Measurements from ENCODE around the gene TNPO2.
"Not testable (repeated sequence)": the region's sequence is repeated elsewhere in the genome, so short reads cannot be mapped to it uniquely, and the experiment has no call there.

Gene TNPO2

DNA sequence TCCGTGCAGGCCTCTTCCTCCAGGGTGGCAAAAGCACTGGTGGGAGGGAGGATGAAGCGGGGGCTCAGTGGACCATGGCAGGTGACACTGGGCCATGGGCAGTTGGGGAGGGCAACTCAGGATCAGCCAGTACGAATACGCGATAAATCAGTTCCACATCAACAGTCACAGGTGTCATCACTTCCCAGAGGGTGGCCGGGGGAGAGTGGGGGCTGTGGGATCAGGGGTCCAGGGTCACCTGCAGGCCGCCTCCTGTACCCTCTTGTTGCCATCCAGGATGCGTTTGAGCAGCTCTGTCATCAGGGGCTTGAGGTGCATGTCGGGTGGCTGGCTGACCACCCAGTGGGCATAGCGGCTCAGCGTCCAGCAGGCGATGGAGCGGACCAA lies 17.4 kb downstream of the TNPO2 start:
- in situ Hi-C loops (cut with HindIII; ENCODE audit: low sequenced_read_pairs), result no loop called here

DNA sequence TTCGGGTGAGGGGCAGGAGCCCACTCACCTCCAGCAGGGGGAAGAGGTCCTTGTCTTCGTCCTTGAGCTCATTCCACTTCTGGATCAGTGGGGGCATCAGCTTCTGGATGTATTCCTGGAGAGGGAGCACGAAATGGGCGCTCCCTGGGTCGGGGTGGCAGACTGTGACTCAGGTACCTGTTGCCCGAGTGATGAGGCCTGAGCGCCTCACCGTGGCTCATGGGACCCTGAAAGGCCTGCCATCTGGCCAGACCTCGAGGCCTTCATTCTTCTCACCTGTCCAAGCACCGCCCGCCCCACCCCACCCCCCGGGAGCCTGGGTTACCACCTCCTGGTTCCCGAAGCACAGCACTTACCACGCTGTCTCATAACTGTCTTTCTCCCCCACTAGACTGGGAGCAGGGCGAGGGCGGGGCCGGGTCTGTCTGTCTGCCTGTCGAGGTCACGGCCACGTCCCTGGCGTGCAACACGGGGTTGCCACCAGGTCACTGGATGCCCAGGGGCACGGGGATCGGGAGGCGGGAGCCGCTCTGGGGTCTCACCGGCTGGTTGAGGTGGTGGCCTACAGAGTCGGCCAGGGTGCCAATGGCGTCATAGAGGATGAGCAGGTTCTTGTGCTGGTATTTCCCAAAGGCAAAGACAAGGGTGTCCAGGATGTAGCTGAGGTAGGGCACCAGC lies 17.9 kb downstream of the TNPO2 start:
- in situ Hi-C loops (cut with HindIII; ENCODE audit: low sequenced_read_pairs), result no loop called here

DNA sequence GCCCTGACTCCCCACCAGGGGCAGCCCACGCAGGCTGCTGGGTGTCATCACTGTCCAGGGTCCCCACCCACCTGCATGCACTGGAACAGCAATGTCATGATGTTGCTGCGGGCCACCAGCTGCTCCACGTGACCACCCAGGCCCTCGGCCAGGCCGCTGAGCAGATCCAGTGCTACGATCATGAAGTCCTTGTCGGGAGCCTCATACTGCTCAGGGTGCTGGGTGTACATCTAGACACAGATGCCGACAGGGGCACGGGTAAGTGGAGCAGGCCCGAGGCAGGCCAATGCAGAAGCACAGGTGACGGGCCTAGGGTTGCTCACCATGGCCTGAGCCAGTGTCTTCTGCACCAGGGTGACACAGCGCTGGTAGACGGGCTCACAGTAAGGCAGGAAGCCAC lies 18.6 kb downstream of the TNPO2 start:
- in situ Hi-C loops (cut with HindIII; ENCODE audit: low sequenced_read_pairs), result no loop called here

DNA sequence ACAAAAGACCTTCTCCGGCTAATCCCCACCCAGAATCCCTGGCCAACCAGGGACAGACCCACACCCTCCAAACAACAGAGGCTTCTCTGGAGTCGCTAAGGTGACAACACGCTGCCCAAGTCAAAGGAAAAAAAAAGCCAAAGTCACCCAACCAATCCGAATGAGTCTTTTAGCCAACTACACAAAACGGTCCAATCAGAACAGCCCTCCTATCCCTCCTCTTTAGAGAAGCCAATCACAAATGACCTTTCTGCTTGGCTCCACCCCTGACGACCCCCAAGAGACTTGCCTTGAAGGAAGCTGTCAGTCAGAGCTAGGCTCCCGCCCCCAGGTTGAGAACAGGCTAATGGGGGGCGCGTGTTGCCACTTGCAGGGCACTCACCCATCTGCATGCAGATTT lies 20.7 kb downstream of the TNPO2 start:
- in situ Hi-C loops (cut with HindIII; ENCODE audit: low sequenced_read_pairs), result no loop called here

DNA sequence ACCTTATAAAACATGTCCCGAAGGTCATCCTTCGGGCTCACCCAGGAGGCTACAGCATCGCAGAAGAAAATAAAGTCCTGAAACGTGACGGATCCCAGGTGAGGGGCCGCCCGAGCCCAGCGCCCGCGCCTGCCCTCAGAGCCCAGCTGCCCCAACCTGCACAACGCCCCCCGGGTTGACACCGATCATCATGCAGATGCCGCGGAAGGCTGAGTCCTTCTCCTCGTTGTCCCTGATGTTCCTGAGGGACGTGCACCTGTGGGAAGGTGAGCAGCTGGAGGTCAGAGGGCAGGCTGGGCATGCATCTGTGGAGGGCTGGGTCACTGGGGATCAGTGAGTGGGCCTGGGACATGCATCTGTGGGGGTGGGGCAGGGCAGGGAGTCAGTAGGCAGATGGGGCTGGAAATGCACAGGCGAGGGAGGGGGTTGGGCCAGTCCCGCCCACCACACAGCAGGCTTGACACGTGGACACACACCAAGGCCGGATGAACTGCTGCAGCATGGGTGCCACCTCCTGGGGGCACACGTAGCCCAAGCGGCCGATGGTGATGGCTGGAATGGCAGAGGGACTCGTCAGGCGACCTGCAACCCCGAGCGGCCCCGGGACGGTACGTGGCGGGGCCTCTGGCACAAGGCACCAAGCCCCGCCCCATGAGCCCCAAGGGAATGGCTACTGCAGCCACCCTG lies 22.0 kb downstream of the TNPO2 start:
- in situ Hi-C loops (cut with HindIII; ENCODE audit: low sequenced_read_pairs), result no loop called here

DNA sequence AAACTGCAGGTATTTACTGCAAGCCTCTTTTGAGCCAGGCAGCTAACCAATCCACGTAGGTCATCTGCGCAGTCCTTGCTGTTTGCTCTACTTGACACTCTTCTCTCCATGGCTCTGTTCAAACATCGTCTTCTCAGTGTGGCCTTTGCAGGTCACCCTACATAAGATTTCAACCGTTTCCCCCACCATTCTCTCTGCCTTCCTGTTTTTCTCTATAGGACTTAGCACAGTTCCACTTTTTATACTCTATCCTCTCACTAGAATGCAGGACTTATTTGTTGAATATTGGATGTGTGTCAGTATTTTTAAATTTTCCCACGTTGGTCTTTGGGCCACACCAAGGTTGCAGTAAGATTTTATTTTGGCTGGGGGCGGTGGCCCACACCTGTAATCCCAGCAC lies 25.6 kb downstream of the TNPO2 start:
- in situ Hi-C loops (cut with HindIII; ENCODE audit: low sequenced_read_pairs), result no loop called here

DNA sequence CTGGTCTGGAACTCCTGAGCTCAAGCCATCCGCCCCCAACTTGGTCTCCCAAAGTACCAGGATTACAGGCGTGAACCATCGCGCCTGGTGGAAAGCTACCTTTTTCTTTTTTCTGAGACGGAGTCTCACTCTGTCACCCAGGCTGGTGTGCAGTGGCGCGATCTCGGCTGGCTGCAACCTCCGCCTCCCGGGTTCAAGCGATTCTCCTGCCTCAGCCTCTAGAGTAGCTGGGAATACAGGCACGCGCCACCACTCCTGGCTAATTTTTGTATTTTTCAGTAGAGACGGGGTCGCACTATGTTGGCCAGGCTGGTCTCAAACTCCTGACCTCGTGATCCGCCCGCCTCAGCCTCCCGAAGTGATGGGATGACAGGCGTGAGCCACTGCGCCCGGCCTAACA lies 26.3 kb downstream of the TNPO2 start:
- in situ Hi-C loops (cut with HindIII; ENCODE audit: low sequenced_read_pairs), result not testable (repeated sequence)

DNA sequence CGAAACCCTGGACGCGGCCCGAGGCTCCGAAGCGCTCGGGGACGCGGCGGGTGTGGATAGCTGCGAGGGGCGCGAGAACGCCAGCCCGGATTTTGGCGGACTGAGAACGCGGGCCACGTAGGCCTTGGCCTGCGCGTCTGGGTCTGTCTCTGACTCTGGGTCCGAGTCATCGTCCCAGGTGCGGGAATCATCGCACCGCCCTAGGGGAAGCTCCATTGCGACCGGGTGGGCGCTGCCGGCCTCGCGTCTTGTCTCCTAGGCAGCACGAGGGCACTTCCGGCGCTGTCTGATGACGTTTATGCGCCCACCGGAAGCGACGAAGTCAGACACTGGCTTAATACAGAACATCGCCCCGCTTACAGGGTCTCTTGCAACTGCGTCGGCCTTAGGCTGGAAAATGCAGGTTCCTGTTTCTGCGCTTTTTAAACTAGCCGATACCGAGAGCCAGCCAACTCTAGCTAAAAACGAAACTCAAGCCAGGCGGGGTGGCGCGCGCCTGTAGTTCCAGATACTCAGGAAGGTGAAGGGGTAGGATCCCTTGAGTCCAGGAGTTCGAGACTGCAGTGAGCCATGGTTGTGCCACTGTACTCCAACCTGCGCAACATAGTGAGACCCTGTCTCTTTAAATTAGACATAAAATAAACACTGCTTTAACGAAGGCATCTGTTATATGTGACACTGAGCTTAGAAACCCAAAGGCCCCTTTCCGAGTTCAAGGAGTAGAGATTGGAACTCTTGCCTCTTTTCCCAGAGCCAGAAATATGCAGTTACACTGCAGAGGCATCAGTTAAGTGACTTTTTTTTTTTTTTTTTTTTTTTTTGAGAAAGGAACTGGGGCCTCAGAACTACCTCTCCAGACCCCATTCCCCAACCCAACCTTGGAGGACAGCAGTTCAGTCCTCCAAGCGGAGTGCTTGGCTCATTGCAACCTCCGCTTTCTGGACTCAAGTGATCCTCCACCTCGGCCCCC lies 27.1 kb downstream of the TNPO2 start, which contains the start of gene FBXW9:
Gene FBXW9 (minus strand): TSS at position 266 of the 970 bp plus-strand sequence. CDS start 50 bp downstream, at position 216.
- in situ Hi-C loops (cut with HindIII; ENCODE audit: low sequenced_read_pairs), result no loop called here

DNA sequence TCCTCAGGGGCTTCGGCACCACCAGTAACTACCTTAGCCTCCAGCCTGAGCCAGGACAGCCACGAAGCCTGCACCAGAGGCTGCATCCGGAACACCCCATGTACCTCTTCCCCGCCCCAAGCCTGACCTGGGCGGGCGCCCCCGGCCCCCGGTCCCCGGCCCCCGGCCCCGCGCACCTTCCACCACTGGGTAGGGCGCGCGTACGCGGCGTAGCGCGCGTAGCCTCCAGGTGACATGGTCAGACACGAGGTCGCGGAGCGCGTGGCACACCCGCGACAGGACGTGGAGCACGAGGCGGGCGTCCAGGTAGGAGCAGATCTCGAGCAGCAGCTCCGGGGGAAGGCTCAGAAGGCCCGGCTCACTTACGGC lies 27.8 kb downstream of the TNPO2 start:
- in situ Hi-C loops (cut with HindIII; ENCODE audit: low sequenced_read_pairs), result no loop called here

DNA sequence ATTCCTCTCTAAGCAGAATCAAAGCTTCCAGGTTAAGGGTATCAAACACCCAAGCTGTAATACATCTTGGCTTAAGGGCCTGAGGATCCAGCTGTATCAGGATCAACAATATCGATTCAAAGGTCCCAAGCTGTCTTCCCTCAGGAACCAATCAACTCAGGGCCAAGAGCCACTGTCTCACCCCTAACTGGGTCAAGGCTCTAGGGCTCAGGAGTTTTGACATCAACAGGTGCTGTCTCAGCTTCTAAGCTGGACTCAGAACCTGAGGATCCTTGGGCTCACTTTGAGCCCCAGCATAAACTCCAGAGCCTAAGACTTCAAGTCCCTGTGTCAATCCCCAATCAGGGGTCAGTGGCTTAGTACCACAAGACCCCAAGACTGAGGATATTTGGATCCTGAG lies 28.2 kb downstream of the TNPO2 start:
- in situ Hi-C loops (cut with HindIII; ENCODE audit: low sequenced_read_pairs), result no loop called here

DNA sequence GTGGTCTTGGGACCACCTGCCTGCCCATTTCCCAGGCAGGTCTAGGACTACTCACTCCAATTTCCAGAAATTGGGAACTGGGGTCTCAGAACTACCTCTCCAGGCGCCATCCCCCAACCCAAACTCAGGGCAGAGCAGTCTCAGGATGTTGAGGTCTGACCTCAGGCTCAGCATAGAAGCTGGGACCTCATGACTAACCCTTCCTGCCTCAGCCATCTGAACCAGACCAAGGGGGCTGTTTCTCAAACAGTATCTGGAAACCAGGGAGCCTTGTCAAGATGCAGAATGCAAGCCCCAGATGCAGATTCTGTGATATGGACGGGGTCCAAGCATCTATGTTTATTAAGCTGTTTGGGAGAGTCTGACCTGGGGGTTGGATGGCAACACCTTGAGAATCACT lies 28.6 kb downstream of the TNPO2 start:
- in situ Hi-C loops (cut with HindIII; ENCODE audit: low sequenced_read_pairs), result no loop called here

DNA sequence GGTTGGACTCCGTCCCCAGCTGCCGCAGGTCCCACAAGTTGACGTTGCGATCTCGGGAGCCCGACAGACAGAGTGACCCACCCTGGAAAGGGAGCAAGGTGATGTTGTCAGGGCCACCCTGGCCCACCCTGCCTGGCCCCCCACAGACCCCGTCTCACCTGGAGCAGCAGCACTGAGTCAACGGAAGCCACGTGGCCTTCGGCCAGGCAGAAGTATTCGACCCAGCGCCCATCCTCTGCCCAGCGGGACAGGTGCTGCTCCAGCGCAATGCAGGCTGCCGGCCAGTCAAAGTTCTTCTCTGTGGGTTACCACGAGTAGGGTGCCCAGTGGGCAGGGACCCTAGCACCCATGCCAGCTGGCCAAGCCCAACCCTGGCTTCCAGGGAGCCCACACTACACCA lies 29.1 kb downstream of the TNPO2 start:
- in situ Hi-C loops (cut with HindIII; ENCODE audit: low sequenced_read_pairs), result no loop called here

DNA sequence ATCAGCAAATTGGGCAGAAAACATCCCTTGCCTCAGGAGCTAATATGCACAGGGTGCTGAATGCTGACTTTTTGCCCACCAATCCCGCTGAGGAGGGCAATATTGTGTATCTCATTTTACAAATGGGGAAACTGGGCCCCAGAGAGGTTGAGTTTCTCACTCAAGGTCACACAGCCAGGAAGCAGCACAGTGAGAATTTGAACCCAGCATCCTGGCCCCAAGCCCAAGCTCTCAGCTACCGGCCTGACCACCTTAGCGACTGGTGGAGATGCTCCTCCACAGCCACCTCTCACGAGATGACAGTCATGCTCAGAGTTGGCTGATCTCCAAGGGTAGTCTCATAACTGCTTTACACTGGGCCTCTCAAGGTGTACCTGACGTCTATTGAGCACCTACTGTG lies 30.8 kb downstream of the TNPO2 start:
- in situ Hi-C loops (cut with HindIII; ENCODE audit: low sequenced_read_pairs), result no loop called here

DNA sequence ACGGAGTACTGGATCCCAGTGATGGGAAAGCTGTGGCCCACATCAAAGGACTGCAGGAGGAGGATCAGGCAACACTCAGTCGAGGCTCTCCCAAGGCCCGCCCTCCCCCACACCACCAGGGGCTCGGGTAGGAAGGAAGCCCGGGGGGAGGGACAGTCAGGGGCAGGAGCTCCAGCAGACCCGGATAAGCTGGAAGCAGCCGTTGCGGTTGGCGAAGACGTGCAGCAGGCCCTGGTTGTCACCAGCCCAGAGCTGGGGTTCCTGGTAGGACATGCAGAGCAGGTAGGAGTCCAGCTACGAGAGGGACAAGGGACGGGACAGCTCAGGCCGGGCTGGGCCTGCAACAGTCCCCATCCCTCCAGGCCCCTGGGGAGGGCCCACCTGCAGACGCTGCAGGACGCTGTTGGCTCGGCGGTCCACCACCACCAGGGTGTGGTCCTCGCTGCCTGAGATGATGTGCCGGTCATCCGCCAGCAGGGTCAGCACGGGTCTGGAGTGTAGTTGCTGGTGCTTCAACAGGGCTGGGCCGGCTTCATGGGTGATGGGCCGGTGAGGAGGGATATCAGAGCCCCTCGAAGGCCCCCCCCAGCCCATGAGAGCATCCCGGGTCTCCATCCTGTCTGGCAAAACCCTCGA lies 34.0 kb downstream of the TNPO2 start:
- in situ Hi-C loops (cut with HindIII; ENCODE audit: low sequenced_read_pairs), result no loop called here

DNA sequence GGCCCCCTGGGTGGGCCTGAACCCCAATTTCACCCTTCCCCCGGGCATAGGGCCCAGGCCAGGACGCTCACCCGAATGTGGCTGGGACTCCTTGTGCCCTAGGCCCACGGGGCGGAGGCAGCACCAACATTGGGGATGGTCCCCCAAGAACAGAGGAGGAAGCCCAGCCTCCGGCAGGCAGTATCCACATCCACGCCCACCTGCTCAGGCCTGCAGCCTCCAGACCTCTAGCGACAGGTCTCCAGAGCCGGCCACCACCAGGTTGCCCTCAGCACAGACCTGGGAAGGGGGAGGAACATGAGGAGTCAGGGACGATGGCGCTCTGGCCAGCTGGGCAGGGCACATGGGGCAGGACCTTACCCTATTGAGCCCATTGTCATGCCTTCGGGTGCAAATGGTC lies 34.7 kb downstream of the TNPO2 start:
- in situ Hi-C loops (cut with HindIII; ENCODE audit: low sequenced_read_pairs), result no loop called here

DNA sequence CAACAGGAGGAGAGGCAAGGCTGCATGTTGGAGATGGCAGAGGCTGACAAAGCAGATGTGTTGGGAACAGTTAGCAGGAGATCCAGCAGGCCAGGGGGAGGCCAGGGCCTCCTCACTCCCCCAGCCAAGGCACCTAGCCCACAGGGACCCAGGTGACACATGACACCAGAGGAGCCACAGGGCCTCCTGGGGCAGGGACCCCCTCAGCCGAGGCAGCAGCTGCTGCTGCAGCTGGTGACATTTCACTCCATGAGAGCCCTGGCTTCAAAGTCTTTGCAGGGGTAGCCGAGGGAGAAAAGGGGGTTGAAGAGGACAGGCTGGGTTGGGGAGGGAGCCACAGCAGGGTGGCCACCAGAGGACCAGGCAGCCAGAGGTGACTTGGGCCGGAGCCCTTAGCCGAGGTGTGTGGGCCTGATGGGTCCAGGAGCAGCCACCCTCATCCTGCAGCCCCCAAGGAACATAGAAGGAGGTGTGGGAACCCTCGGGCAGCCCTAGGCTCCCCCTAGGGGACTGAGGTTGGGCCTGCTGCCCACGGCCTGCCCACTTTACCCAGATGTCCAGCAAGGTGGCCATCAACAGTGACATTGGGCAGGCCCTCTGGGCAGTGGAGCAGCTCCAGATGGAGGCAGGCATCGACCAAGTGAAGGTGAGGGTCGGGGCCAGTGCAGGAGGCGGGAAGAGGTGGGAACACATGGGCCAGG lies 36.1 kb downstream of the TNPO2 start, which contains the start of gene GNG14:
Gene GNG14 (plus strand): TSS at position 503 of the 701 bp plus-strand sequence. CDS start 51 bp downstream, at position 554.
- in situ Hi-C loops (cut with HindIII; ENCODE audit: low sequenced_read_pairs), result no loop called here

DNA sequence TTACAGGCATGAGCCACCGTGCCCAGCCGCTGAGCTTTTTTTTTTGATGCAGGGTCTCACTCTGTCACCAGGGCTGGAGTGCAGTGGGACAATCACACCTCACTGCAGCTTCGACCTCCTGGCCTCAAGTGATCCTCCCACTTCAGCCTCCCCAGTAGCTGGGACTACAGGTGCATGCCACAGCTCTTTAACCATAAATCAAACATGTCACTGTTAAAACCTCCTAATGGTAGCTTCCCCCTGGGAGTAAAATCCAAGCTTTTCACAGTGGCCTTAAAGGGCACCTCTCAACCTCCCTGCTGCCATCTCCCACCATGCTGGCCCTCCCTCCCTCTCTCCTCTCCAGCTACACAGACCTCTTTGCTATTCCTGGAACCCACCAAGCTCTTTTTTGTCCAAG lies 37.9 kb downstream of the TNPO2 start:
- in situ Hi-C loops (cut with HindIII; ENCODE audit: low sequenced_read_pairs), result no loop called here

DNA sequence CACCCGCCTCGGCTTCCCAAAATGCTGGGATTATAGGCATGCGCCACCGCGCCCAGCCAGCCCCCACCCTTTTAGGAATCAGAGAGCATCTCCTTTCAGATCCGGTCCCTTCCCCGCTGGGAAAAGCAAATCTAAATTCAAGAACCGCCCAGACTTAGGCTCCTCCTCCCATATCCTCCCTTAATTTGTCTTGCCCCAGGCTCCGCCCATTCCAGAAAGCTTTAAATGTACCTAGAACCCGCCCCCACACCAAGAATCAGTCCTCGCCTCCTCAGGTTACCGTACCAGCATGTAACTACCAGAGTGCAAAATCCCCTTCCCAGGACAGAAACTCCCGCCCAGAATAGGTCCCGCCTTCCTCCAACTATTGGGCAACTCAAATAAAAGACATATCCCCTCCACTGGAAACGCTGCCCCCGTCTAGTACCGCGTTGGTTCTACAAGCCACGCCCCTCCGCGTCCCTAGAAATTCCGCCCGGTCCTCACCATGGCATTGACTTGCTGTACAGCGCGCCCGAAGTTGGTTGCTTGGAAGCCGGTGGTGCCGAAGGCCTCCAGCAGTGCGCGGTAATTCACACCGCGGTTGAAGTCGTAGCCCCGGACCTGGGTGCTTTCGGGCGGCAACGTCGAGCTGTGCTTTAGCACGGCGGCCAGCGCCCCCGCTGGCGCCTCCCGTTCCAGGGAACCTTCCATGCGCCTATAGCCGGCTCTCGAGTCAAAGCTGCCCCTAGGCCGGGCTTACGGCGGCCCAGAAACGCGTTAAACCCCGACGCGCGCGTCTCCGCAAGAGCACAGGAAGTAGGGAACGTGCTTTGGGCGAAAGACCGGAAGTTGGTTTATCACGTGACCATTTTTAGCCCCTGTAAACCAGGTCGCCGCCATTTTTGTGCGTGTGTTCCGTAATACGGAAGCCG lies 42.4 kb downstream of the TNPO2 start, which contains the start of gene DHPS:
Gene DHPS (minus strand): TSS at position 807 of the 914 bp plus-strand sequence. CDS start 114 bp downstream, at position 693.
- in situ Hi-C loops (cut with HindIII; ENCODE audit: low sequenced_read_pairs), result no loop called here

DNA sequence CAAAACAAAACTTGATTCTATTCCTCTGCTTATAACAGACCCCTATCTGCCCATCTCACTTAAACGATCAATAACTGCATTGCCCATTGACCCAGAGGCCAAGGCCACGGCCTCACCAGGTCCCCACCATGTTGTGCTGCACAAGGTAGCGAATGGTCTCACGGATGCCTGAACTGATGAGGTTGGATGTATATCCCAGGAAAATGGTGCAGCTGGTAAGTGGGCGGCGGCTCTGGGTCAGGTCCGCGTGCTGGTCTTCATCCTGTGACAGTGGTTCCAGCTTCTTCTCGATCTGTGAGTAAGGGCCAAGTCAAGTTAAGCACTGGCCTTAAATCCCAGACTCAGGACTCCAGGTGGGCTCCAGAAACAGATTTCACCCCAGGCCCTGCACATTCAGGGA lies 43.7 kb downstream of the TNPO2 start:
- in situ Hi-C loops (cut with HindIII; ENCODE audit: low sequenced_read_pairs), result no loop called here

Data from DLD1 (cell line).